Activated T-cell treated with anti-CD3 and anti-CD28 coated beads for 4 hours (primary cell): ENCODE data around the gene ENPP6.
A peak's percentile ranks its signal among the peaks of the same experiment; 100 is the strongest.

Experiments used
- DNase-seq: peaks from one replicate; pipeline ENCODE4 v3.0.0-alpha.2; 2020

The ENPP6 gene

GRCh38 chr4:184188443-184189400 lies 29.0 kb downstream of the ENPP6 start:
- DNase-seq, result no peak

DNA sequence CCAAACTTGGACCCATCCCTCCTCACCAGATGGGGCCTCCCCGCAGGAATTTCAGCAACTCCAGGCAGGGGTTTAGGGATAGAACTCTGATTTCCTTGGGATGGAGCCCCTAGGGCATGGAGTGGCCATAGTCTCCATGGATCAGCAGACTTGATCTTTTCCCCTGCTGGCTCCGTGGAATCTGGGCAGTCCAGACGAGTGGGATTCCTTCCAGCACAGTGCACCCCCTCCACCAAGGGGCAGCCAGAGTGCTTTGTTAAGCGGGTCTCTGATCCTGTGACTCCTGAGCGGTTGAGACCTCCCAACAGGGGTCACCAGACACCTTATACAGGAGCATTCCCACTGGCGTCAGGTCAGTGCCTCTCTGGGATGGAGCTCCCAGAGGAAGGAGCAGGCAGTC lies 40.4 kb downstream of the ENPP6 start:
- DNase-seq, result no peak

DNA sequence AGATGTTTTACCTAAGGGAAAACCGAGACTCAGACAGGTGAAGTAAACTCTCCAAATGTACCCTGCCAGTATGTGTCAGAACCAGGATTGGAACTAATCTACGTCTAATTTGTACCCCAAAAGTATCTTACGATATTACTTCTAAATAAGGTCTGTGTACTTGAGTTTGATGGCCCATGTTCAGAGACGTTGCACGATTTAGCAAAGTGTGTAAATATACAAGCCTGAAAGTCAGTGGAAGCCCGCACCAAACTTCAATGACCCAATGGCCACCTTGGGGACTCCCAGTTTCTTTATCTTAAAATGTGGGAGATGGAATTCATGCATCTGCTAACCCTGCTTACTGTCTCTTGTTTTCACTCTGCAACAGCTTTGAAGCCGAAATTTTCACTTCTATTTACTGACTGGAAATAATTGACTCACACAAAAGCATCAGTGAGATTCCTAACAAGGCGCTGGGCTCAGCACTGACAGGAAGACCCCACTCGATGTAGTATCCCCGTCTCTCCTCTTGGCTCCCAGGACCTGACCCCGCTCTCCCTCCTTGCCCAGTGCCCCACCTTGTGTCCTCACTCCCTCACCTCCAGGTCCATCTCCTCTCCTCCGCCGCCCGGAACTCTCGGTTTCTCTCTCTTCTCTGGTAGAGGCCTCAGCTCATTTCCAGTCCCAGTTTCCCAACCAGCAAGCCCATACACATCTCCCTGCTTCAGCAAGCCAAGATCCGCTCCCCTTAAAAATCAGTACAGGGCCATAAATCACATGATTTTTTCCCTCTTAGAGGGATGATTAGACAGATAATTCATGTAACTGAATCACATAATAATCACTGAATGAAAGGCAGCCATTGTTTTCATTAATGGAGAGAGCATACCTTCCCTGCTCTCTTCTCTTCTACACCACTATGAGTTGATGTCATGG lies 42.8 kb downstream of the ENPP6 start:
- DNase-seq, result no peak

- DNase-seq, result no peak
Observed at GRCh38 chr4:184171011-184171410, 46.7 kb downstream of the ENPP6 start.

GRCh38 chr4:184169225-184169867 lies 48.3 kb downstream of the ENPP6 start:
- DNase-seq, result no peak

GRCh38 chr4:184168406-184169019 lies 49.2 kb downstream of the ENPP6 start:
- DNase-seq, result peak; percentile 32

- no peak for DNase-seq
Observed at GRCh38 chr4:184167576-184167975, 50.1 kb downstream of the ENPP6 start.

DNA sequence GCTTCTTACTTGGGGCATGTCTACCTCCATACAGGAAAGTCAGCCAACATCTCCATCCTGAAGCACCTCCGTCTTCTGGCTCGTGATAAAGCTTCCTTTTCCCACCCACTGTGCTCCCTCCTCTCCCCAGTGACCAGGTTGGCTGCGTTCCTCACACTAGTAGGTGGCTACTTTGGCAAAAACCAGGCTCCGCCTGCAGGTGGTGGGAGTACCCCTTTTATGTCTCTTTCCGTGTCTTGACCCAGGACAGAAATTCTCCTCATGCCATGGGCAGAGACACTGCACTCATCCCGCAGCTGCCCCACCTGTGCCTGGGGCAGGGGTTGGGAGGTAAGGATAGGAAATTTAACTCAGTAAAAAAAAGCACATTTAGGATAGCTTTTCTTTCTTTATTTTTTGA lies 50.9 kb downstream of the ENPP6 start:
- no peak for DNase-seq

GRCh38 chr4:184165291-184165690 lies 52.4 kb downstream of the ENPP6 start:
- DNase-seq, result no peak

- DNase-seq, result no peak
Observed at GRCh38 chr4:184163813-184164212, 53.9 kb downstream of the ENPP6 start.

DNA sequence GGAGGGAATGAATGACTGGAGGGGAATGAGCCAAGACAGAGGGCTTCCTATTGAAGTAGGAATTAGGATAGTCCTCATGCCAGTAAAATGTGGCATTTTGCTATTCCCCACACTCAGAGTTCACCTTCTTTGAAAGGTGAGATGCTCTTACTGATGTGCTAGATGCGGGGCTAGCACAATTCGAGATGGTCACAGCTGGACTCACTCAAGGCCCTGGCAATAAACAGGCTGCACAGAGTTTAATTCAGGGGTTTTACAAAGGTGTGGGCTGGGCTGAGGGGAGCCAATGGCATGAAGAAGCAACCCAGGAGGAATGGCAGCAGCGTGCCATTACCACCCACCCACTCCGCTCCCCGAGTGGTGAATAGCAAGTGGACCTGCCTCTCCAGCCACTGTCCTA lies 55.1 kb downstream of the ENPP6 start:
- no peak for DNase-seq

DNA sequence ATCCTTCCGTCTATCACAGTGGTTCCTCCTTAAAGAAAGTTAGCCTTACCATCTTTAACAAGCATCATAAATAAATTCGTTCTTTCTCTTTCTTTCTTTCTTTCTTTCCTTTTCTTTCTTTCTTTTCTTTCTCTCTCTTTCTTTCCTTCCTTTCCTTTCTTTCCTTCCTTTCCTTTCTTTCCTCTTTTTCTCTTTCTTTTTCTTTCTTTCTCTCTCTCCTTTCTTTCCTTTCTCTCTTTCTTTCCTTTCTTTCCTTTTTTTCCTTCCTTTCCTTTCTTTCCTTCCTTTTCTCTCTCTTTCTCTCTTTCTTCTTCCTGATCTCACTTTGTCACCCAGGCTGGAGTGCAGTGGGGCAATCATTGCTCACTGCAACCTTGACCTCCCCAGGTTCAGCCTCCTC lies 60.4 kb downstream of the ENPP6 start:
- no peak for DNase-seq

GRCh38 chr4:184156163-184156920 lies 61.3 kb downstream of the ENPP6 start:
- DNase-seq, result no peak

GRCh38 chr4:184154199-184154598 lies 63.5 kb downstream of the ENPP6 start:
- DNase-seq, result no peak

GRCh38 chr4:184153781-184154180 lies 63.9 kb downstream of the ENPP6 start:
- no peak for DNase-seq

DNA sequence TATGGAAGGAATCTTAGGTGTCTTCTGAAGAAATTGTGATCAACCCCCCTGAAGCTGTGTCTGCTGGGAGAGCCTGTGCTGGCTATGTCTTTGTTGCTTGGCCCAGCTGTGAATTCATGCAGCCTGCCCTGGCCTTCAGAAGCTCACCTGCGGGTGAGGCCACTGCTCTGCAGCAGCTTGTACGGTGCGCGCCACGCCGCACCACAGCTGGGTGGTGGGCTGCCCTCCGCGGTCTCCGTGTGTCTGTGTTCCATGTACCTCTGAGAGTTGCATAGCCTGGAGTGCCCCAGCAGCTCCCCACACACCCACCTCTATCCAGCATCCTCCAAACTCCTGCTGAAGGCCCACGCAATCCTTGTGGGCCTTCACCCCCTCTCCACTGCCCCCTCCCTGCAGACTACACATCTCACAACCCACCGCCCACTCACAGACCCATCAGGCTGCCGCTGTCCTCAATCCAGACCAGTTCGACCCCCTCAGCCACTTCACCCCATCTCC lies 65.6 kb downstream of the ENPP6 start:
- no peak for DNase-seq

DNA sequence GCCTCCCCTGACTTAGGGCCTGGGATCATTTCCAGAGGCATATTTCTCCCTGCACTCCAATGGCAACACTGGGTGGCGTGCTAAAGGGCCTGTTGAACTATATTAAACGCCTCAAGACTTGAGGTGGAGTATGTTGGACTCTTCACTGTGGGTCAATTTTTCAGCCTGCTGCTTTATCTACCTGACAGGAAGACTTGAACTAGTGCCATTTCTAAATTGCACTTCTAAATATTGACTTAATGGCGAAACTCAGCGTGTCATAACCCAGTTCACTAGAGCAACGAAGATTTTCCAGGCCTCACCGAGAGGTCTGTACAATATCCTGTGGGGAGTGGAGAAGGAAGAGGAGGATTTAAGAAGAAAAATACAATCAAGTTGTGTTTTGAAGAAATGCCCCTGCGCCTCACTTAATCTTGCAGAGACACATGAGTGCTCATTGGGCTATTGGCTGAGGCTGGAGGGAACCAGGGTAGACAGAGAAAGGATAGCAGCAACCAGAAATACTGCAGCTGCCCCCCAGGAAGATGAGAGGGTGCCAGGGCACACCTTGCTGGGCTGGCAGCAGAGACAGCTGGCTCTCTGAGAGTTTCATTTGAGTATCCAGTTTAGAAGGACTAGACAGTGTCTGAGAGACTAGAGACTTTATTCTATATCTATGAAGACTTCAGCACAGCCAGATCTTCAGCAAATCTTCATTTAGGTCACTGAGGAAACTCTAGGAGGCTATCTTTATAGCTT lies 67.4 kb downstream of the ENPP6 start:
- DNase-seq, result no peak

DNA sequence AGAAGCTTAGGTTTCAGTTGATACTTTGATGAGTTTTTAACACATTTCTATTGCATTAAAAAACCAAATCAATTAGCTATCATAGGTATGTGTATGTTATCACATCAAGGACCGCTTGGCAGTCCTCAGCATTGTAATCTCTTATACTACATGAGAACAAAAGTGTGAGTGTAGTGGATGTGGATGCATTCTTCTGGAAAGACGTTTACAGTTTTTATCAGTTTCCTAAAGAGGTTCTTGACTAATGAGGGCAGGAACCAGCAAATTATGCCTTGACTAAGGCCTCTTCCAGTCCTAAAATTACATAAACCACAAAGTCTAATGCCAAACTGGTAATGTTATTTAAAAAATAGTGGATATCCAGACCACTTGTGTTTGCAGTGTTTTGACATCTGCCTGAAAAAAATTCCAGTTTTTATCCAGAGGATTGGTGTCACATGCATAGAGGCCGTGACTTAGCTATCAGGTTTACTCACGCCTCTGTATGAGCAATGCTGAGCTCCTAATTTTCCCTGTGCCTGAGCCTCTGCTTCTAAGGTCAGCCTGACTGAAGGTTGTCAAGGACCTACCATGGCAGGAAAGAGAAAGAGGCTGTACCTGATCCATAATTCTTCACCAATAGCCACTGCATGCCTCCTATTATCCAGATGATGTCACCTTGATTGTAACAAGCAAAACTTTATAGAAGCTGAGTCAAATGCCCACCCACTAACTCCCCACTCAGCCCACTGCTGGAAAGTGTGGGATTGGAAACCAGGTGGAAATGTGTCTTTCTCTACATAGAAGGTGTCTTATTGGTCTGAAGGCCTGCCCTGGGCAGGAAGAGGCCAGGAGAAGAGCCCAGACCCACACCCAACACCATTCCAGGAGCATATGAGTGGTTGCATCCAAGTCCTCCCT lies 68.7 kb downstream of the ENPP6 start:
- no peak for DNase-seq

- no peak for DNase-seq
Observed at GRCh38 chr4:184147858-184148737, 69.6 kb downstream of the ENPP6 start.
